ENCODE data around the gene PRPSAP2. TPM values are rescaled to one million over a fixed set of nuclear protein-coding genes. Genes with fewer than 3 reads are reported as not detected.

The PRPSAP2 gene
- total RNA-seq, 1 donor from 2014 or later: 62.8 TPM

DNA sequence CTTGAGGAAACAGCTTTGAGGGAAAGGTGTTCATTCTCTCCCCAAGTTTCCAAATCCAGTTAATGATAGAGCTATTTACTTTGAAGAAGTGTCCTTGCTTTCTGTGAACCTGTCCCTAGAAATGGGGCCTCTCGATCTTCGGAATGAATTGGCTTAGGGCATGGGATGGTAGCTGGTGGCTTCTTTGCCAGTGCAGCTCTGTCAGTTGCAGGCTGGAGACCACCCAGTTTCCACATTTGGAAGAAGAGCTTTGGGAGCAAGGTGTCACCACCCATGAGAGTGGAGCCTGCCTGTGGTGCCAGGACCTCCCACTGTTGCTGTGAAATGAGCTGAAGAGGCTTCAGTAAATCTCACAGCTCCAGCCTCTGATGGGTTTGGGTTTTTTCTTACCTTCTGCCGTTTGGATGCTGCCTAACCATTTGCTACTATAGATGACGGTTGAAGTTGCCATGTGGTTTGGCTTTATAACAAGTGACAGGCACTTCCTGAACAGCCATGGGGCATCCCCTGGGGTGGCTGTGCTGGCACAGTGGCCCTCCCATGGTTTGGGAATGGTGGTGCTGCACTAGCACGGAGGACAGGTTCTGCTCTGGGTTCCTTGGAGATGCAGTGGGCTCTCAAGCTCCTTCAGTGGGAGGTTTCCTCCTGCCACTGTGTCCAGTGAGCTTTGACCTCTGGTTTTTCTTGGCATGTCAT, 74.6 kb downstream of the PRPSAP2 start:
- Mint-ChIP-seq H3K27me3 (no peaks in the 10 kb centered on the region), H3K9me3 (no peaks in the 10 kb centered on the region), H3K4me3 (no peak overlapping the region), H3K4me1 (peaks cover 15% of the 10 kb centered on the region), H3K36me3 (ENCODE audit: low read depth) (peaks cover 38% of the 10 kb centered on the region), H3K27ac (no peak overlapping the region)
- ChIA-PET POLR2A (interaction anchor here (0.6 to 1.9 kb wide), 2 partner anchors 9 kb away, joined by 4 to 13 read pairs; no protein-coding TSS in a partner anchor), CTCF (no interaction called here)
- intact Hi-C loops (cut with micrococcal nuclease): no loop called here
- ATAC-seq (ENCODE audit: low read depth) (peak; percentile 21), DNase-seq (no peak)
- TF ChIP-seq, protein P1, sequence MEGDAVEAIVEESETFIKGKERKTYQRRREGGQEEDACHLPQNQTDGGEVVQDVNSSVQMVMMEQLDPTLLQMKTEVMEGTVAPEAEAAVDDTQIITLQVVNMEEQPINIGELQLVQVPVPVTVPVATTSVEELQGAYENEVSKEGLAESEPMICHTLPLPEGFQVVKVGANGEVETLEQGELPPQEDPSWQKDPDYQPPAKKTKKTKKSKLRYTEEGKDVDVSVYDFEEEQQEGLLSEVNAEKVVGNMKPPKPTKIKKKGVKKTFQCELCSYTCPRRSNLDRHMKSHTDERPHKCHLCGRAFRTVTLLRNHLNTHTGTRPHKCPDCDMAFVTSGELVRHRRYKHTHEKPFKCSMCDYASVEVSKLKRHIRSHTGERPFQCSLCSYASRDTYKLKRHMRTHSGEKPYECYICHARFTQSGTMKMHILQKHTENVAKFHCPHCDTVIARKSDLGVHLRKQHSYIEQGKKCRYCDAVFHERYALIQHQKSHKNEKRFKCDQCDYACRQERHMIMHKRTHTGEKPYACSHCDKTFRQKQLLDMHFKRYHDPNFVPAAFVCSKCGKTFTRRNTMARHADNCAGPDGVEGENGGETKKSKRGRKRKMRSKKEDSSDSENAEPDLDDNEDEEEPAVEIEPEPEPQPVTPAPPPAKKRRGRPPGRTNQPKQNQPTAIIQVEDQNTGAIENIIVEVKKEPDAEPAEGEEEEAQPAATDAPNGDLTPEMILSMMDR (IDR thresholded peaks at IDR 0.05): no peak

GRCh38 chr17:18933102-18934058, 75.4 kb downstream of the PRPSAP2 start:
- Mint-ChIP-seq H3K9me3 (no peaks in the 10 kb centered on the region), H3K27me3 (no peaks in the 10 kb centered on the region), H3K4me1 (peaks cover 15% of the 10 kb centered on the region), H3K27ac (no peak overlapping the region), H3K36me3 (ENCODE audit: low read depth) (peaks cover 34% of the 10 kb centered on the region), H3K4me3 (no peak overlapping the region)
- ChIA-PET POLR2A (interaction anchor here (0.7 to 1.9 kb wide), 2 partner anchors 10 to 76 kb away, joined by 3 to 13 read pairs; partner anchors contain the start of gene PRPSAP2), CTCF (no interaction called here)
- intact Hi-C loops (cut with micrococcal nuclease): no loop called here
- DNase-seq: no peak
- peak; percentile 61 for ATAC-seq (ENCODE audit: low read depth)
- TF ChIP-seq, protein P1 (IDR thresholded peaks at IDR 0.05): no peak

- intact Hi-C loops (cut with micrococcal nuclease): no loop called here
These were observed 80.2 kb downstream of the PRPSAP2 start for GRCh38 chr17:18937981-18938691.

DNA sequence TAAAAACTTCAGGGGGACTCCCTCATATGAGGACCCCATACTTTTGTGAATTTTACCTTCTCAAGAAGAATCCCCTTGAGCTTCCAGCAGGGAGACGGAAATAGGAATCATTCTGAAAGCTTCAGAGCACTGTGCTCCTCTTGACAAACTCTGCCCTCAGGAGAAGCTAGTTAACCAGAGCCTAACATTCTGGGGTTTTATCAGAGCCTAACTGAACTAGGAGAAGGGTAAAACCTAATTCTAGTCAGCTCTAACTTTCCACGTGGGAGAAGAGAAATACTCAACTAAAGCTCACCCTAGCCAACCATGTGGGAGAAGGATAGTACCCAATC, 80.7 kb downstream of the PRPSAP2 start:
- Mint-ChIP-seq H3K27me3 (peaks cover 8% of the 10 kb centered on the region), H3K4me3 (no peak overlapping the region), H3K9me3 (no peaks in the 10 kb centered on the region), H3K36me3 (ENCODE audit: low read depth) (no peaks in the 10 kb centered on the region), H3K27ac (no peak overlapping the region), H3K4me1 (peaks cover 2% of the 10 kb centered on the region)
- CTCF ChIA-PET: no interaction called here
- ATAC-seq (ENCODE audit: low read depth): no peak
- no peak for DNase-seq
- intact Hi-C loops (cut with micrococcal nuclease): no loop called here
- TF ChIP-seq, protein P1 (IDR thresholded peaks at IDR 0.05): no peak
- POLR2A ChIA-PET: interaction anchor here (0.6 to 0.8 kb wide), 2 partner anchors 25 to 44 kb away, joined by 5 to 6 read pairs; no protein-coding TSS in a partner anchor

More at GRCh38 chr17:18937981-18938691, 80.2 kb downstream of the PRPSAP2 start:
- TF ChIP-seq, protein P1 (IDR thresholded peaks at IDR 0.05): no peak
- DNase-seq (no peak), ATAC-seq (ENCODE audit: low read depth) (no peak)
- no peak overlapping the region for H3K4me3 Mint-ChIP-seq
- peaks cover 8% of the 10 kb centered on the region for H3K4me1 Mint-ChIP-seq
- peaks cover 8% of the 10 kb centered on the region for H3K27me3 Mint-ChIP-seq
- no peaks in the 10 kb centered on the region for H3K9me3 Mint-ChIP-seq
- no peak overlapping the region for H3K27ac Mint-ChIP-seq
- POLR2A ChIA-PET: interaction anchor here (0.6 to 0.8 kb wide), 2 partner anchors 24 to 44 kb away, joined by 5 to 6 read pairs; no protein-coding TSS in a partner anchor
- no peaks in the 10 kb centered on the region for H3K36me3 Mint-ChIP-seq (ENCODE audit: low read depth)
- CTCF ChIA-PET: no interaction called here

Data from activated B cell treated with CpG ODN at 0.5 μM for 24 hours (primary cell).